Measurements from ENCODE around the gene PLD1. TPM values are rescaled to one million over a fixed set of nuclear protein-coding genes. Genes with fewer than 3 reads are reported as not detected.
A peak's percentile ranks its signal among the peaks of the same experiment; 100 is the strongest.
"Not testable (repeated sequence)": the region's sequence is repeated elsewhere in the genome, so short reads cannot be mapped to it uniquely, and the experiment has no call there.

Gene PLD1
- total RNA-seq, 2 donors from 2014 or later, result 51.3 to 95.2 TPM

- H3K4me3 ChIP-seq, result peak overlapping the region; percentile 46
- DNase-seq (ENCODE audit: low spot score) (no peak), ATAC-seq (ENCODE audit: insufficient number of reproducible peaks, low FRiP score, low read depth) (peak; percentile 60)
- no peaks in the 10 kb centered on the region for H3K36me3 ChIP-seq
- peak overlapping the region; percentile 52 to 66 for H3K27ac ChIP-seq
- H3K4me1 ChIP-seq (ENCODE audit: control insufficient read depth in 1 of 2, low read depth in 2 of 2), result peaks cover 28 to 62% of the 10 kb centered on the region in 2 donors
- TF ChIP-seq, protein P1, sequence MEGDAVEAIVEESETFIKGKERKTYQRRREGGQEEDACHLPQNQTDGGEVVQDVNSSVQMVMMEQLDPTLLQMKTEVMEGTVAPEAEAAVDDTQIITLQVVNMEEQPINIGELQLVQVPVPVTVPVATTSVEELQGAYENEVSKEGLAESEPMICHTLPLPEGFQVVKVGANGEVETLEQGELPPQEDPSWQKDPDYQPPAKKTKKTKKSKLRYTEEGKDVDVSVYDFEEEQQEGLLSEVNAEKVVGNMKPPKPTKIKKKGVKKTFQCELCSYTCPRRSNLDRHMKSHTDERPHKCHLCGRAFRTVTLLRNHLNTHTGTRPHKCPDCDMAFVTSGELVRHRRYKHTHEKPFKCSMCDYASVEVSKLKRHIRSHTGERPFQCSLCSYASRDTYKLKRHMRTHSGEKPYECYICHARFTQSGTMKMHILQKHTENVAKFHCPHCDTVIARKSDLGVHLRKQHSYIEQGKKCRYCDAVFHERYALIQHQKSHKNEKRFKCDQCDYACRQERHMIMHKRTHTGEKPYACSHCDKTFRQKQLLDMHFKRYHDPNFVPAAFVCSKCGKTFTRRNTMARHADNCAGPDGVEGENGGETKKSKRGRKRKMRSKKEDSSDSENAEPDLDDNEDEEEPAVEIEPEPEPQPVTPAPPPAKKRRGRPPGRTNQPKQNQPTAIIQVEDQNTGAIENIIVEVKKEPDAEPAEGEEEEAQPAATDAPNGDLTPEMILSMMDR (IDR thresholded peaks at IDR 0.05), result no peak
- H3K27me3 ChIP-seq (replicated peaks; ENCODE audit: insufficient read depth), result no peaks in the 10 kb centered on the region
- no peaks in the 10 kb centered on the region for H3K9me3 ChIP-seq
Measured at GRCh38 chr3:171748064-171748924, 62.0 kb downstream of the PLD1 start.

DNA sequence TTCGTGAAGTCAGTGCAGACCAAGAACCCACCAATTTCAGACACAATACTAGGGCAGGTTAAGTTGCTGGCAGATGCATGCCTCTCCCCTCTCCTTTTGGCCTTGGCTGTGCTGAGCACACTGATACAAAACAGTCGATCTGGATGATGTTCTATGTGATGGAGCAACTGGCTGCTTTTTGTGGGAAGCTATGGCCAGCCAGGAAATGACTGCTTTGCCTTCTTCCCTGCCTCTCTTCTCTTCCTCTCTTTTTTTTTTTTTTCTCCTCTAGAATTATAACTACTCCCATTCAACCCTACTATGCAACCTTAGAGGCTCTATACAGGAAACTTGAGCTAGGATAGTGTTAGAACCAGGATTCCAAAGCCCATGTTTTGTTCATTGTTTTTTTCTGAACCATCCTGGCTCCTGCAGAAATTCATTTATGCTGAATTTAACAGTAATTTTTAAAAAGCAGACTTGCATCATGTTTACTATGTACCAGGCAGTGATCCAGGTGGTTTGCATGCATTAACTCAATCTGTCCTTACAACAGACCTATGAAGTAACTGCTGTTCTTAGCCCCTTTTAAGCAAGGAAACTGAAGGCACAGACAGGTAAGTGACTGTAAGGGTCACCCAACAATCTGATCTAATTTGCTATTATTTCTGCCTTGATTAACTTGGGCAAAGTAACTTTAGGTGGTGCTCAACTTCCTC, 62.9 kb downstream of the PLD1 start:
- Histone ChIP-seq H3K9me3 (no peaks in the 10 kb centered on the region), H3K4me3 (no peak overlapping the region), H3K4me1 (ENCODE audit: control insufficient read depth in 1 of 2, low read depth in 2 of 2) (peaks cover 28 to 57% of the 10 kb centered on the region in 2 donors), H3K36me3 (no peaks in the 10 kb centered on the region), H3K27ac (peak overlapping the region; percentile 15 to 66), H3K27me3 (replicated peaks; ENCODE audit: insufficient read depth) (no peaks in the 10 kb centered on the region)
- DNase-seq (ENCODE audit: low spot score) (no peak), ATAC-seq (ENCODE audit: insufficient number of reproducible peaks, low FRiP score, low read depth) (no peak)
- TF ChIP-seq, protein P1 (IDR thresholded peaks at IDR 0.05), result no peak

DNA sequence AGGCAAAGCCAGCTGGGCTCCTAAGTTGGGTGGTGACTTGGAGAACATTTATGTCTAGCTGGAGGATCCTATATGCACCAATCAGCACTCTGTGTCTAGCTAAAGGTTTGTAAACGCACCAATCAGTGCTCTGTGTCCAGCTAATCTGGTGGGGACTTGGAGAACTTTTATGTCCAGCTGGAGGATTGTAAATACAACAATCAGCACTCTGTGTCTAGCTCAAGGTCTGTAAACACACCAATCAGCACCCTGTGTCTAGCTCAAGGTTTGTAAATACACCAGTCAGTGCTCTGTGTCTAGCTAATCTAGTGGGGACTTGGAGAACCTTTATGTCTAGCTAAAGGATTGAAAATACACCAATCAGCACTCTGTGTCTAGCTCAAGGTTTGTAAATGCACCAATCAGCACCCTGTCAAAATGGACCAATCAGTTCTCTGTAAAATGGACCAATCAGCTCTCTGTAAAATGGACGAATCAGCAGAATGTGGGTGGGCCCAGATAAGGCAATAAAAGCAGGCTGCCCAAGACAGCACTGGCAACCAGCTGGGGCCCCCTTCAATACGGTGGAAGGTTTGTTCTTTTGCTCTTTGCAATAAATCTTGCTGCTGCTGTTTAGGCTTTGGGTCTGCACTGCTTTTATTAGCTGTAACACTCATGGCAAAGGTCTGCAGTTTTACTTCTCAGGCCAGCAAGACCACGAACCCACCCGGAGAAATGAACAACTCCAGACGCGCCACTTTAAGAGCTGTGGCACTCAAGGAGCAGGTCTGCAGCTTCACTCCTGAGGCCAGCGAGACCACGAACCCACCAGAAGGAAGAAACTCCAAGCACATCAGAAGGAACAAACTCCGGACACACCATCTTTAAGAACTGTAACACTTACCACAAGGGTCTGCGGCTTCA, 63.7 kb downstream of the PLD1 start:
- not testable (repeated sequence) for ATAC-seq (ENCODE audit: insufficient number of reproducible peaks, low FRiP score, low read depth); H3K4me3 ChIP-seq; DNase-seq (ENCODE audit: low spot score); H3K27me3 ChIP-seq (replicated peaks; ENCODE audit: insufficient read depth); H3K36me3 ChIP-seq; H3K9me3 ChIP-seq; H3K27ac ChIP-seq
- peaks cover 28 to 57% of the 10 kb centered on the region in 2 donors for H3K4me1 ChIP-seq (ENCODE audit: control insufficient read depth in 1 of 2, low read depth in 2 of 2)

- Histone ChIP-seq H3K9me3 (no peaks in the 10 kb centered on the region), H3K27me3 (replicated peaks; ENCODE audit: insufficient read depth) (no peaks in the 10 kb centered on the region), H3K4me1 (ENCODE audit: control insufficient read depth in 1 of 2, low read depth in 2 of 2) (peaks cover 28 to 57% of the 10 kb centered on the region in 2 donors), H3K36me3 (no peaks in the 10 kb centered on the region), H3K4me3 (no peak overlapping the region), H3K27ac (no peak overlapping the region)
- no peak for ATAC-seq (ENCODE audit: insufficient number of reproducible peaks, low FRiP score, low read depth)
- TF ChIP-seq, protein P1 (IDR thresholded peaks at IDR 0.05), result no peak
- no peak for DNase-seq (ENCODE audit: low spot score)
Measured at GRCh38 chr3:171745577-171746319, 64.5 kb downstream of the PLD1 start.

- ATAC-seq (ENCODE audit: insufficient number of reproducible peaks, low FRiP score, low read depth) (no peak), DNase-seq (ENCODE audit: low spot score) (no peak)
- no peaks in the 10 kb centered on the region for H3K36me3 ChIP-seq
- H3K9me3 ChIP-seq, result no peaks in the 10 kb centered on the region
- no peaks in the 10 kb centered on the region for H3K27me3 ChIP-seq (replicated peaks; ENCODE audit: insufficient read depth)
- peaks cover 26 to 49% of the 10 kb centered on the region in 2 donors for H3K4me1 ChIP-seq (ENCODE audit: control insufficient read depth in 1 of 2, low read depth in 2 of 2)
- no peak overlapping the region for H3K27ac ChIP-seq
- TF ChIP-seq, protein P1 (IDR thresholded peaks at IDR 0.05), result no peak
- no peak overlapping the region for H3K4me3 ChIP-seq
Measured at GRCh38 chr3:171744158-171744741, 66.0 kb downstream of the PLD1 start.

Measured in thoracic aorta (tissue), 2 donors.